Heart right ventricle (tissue), 16 donors: ENCODE results near the gene MSL3B.

Source experiments
- ATAC-seq, 8 donors: fragments of 200-7000 bp; cut with Tn5 transposase; one replicate each; pipeline ENCODE4 v1.9.1; 2020; ENCODE audit warnings: mild to moderate bottlenecking in 8 of 8, moderate library complexity in 8 of 8, moderate number of reproducible peaks in 1 of 8
- DNase-seq, 2 donors: peaks; one replicate each; pipeline ENCODE4 v3.0.0-alpha.2; 2020
- H3K27ac ChIP-seq, 10 donors: fragments of 200-600 bp; sonication (generic) in 2 of 10; one replicate each; pipeline versions ENCODE4 v1.5.0 to v1.8.0; 2020 to 2022; ENCODE audit warnings: mild to moderate bottlenecking in 3 of 10
- H3K27me3 ChIP-seq, 7 donors: fragments of 200-600 bp; one replicate each; pipeline ENCODE4 v1.8.0; 2021 to 2022; ENCODE audit warnings: mild to moderate bottlenecking in 2 of 7
- H3K36me3 ChIP-seq, 9 donors: fragments of 200-600 bp; sonication (generic) in 1 of 9; one replicate each; pipeline versions ENCODE4 v1.5.0 to v1.8.0; 2020 to 2022; ENCODE audit warnings: mild to moderate bottlenecking in 2 of 9
- H3K4me1 ChIP-seq, 9 donors: fragments of 200-600 bp; sonication (generic) in 1 of 9; one replicate each; pipeline versions ENCODE4 v1.5.0 to v1.8.0; 2020 to 2022; ENCODE audit warnings: mild to moderate bottlenecking in 4 of 9
- H3K4me3 ChIP-seq, 10 donors: fragments of 200-600 bp; sonication (generic) in 2 of 10; one replicate each; pipeline versions ENCODE4 v1.5.0 to v1.8.0; 2020 to 2022; ENCODE audit warnings: mild to moderate bottlenecking in 7 of 10, moderate library complexity in 2 of 10
- H3K9me3 ChIP-seq, 11 donors: fragments of 200-600 bp in 10 of 11; sonication (generic) in 2 of 11; one replicate each; pipeline versions ENCODE4 v1.5.0 to v1.8.0; 2013 to 2022; ENCODE audit warnings: mild to moderate bottlenecking in 2 of 11, control low read depth in 1 of 11, moderate library complexity in 1 of 11
- WGBS, 2 donors: extraction: QIAGEN DNeasy Blood & Tissue Kit; methylation state at CpG; one replicate each; pipeline ENCODE4 v1.1.7; 2013; ENCODE audit warnings: inconsistent platforms in 1 of 2; 5-methylcytosine and 5-hydroxymethylcytosine counted together
- intact Hi-C, 10 donors: fragments of 100-400 bp; cut with DNase I; formaldehyde crosslinking; loops; one replicate each; pipeline versions ENCODE4 v1.11.1 to v1.14.2; 2022
- TF ChIP-seq, protein P1 (sequence below), 9 donors: fragments of 200-600 bp; sonication (generic) in 2 of 9; IDR thresholded peaks; one replicate each; pipeline versions ENCODE4 v1.5.0 to v1.8.0; 2021 to 2022; ENCODE audit warnings: antibody characterized with exemption in 9 of 9, mild to moderate bottlenecking in 5 of 9, moderate library complexity in 1 of 9
- donor health status: Arrhythmogenic right ventricular cardiomyopathy.
- donor health status: ischemic (EF 13 %, LVEDD 7.1; RV severe dilation, severe dysfunction).
- donor health status: healthy with polysubstance abuse.
- donor health status: DM: no; HTN: yes; CAD: no.
- donor health status: DM: no; HTN: no; CAD: no.
- donor health status: ischemic (EF 25% LVEDD 6.9; RV normal size, moderate dysfunction).
- donor health status: ischemic (EF 25% LVEDD 5.7; RV mildly dilated, moderate dysfunction).
- donor health status: healthy.
- donor health status: DM: yes; HTN: yes; CAD: no.
- donor health status: Ischemic cardiomyopathy.
- donor health status: ischemic (EF 35%, LVEDD 5.7; RV mildly dilated, moderate dysfunction).
- donor health status: nonischemic (EF 11% LVEDD 7.7; RV severe dilation, severe dysfunction).
- donor health status: DM: yes; HTN: yes; CAD: no.
- donor health status: PGD.
- donor health status: ischemic (EF 29% LVEDD 5.4; RV normal size, mild dysfunction).
- donor health status: nonischemic (EF 23%, LVEDD 6.1; RV moderate dilation, normal function).

MSL3B gene

DNA sequence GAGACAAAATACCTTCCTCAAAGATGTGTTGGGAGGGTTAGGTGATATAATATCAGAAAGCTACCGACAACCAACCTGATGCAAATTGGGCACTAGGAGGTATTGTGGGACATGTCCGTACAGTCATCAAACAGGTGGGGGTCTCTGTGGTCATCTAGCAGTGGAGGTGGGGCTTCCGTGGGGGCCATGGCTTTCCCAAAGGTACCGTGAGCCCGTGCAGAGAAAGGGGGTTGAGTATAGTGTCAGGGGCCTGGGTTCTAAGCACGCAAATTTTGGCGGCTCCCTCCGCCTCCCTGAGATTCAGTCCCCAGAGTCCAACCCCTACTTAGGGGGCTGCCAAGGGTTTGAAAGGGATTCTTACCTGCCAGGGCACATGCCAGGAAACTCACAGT, 46.5 kb downstream of the MSL3B start:
- Histone ChIP-seq H3K4me1 (no peaks in the 10 kb centered on the region), H3K27ac (no peak overlapping the region), H3K9me3 (peaks cover 0 to 8% (median 0%) of the 10 kb centered on the region in 11 donors), H3K27me3 (peaks cover 0 to 23% (median 0%) of the 10 kb centered on the region in 7 donors), H3K36me3 (no peaks in the 10 kb centered on the region), H3K4me3 (no peak overlapping the region)
- WGBS, 2 donors = 91 to 94% methylated on average over 8 of the region's 8 CpGs
- no peak for DNase-seq
- intact Hi-C loops = no loop called here
- ATAC-seq = no peak
- TF ChIP-seq, protein P1, sequence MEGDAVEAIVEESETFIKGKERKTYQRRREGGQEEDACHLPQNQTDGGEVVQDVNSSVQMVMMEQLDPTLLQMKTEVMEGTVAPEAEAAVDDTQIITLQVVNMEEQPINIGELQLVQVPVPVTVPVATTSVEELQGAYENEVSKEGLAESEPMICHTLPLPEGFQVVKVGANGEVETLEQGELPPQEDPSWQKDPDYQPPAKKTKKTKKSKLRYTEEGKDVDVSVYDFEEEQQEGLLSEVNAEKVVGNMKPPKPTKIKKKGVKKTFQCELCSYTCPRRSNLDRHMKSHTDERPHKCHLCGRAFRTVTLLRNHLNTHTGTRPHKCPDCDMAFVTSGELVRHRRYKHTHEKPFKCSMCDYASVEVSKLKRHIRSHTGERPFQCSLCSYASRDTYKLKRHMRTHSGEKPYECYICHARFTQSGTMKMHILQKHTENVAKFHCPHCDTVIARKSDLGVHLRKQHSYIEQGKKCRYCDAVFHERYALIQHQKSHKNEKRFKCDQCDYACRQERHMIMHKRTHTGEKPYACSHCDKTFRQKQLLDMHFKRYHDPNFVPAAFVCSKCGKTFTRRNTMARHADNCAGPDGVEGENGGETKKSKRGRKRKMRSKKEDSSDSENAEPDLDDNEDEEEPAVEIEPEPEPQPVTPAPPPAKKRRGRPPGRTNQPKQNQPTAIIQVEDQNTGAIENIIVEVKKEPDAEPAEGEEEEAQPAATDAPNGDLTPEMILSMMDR (IDR thresholded peaks at IDR 0.05) = no peak

DNA sequence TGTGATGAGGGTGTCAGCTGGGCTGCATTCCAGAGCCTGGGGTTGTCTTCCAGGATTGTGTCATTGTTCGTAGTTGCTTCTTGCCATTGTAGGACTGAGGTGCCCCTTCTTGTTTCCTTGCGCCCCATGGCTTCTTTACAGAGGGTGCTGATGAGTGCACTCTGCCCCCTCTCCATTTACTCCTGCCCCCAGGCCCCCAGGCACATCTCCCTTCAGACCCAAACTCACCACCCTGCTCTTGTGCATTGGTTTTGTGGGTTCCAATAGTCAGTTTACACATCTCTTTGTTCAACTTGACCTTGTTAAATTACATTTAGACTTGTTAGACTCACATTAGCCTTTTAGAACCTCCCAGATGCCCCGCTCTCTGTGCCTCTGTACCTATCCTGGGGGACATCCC, 47.0 kb downstream of the MSL3B start:
- DNase-seq = no peak
- no peaks in the 10 kb centered on the region for H3K4me1 ChIP-seq
- peaks cover 0 to 25% (median 0%) of the 10 kb centered on the region in 7 donors for H3K27me3 ChIP-seq
- TF ChIP-seq, protein P1 (IDR thresholded peaks at IDR 0.05) = no peak
- H3K27ac ChIP-seq = no peak overlapping the region
- no peak for ATAC-seq
- H3K9me3 ChIP-seq = peaks cover 0 to 7% (median 0%) of the 10 kb centered on the region in 11 donors
- no peaks in the 10 kb centered on the region for H3K36me3 ChIP-seq
- H3K4me3 ChIP-seq = no peak overlapping the region
- WGBS, 2 donors = 86 to 90% methylated on average over 3 of the region's 3 CpGs
- intact Hi-C loops = no loop called here

DNA sequence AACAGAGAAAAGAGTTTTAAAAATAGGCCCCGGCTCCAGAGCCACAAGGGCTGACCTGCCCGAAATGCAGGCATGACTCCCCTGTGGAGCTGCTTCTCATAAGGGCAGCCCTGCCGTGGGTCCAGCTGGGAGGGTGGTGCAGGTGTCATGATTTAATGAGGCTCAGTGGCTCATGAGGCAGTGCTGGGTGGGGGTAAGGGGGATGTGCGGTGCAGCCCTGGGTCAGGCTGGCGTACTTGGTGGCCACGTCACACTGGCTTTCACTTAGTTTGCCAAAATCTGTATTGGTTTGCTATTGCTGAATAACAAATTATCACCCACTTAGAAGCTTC, 47.4 kb downstream of the MSL3B start:
- no peak overlapping the region for H3K27ac ChIP-seq
- H3K36me3 ChIP-seq = no peaks in the 10 kb centered on the region
- intact Hi-C loops = no loop called here
- WGBS, 2 donors = 75% methylated on average over 6 of the region's 6 CpGs
- TF ChIP-seq, protein P1 (IDR thresholded peaks at IDR 0.05) = no peak
- H3K4me3 ChIP-seq = no peak overlapping the region
- ATAC-seq = no peak
- H3K27me3 ChIP-seq = peaks cover 0 to 25% (median 0%) of the 10 kb centered on the region in 7 donors
- H3K4me1 ChIP-seq = no peaks in the 10 kb centered on the region
- no peak for DNase-seq
- peaks cover 0 to 9% (median 0%) of the 10 kb centered on the region in 11 donors for H3K9me3 ChIP-seq

DNA sequence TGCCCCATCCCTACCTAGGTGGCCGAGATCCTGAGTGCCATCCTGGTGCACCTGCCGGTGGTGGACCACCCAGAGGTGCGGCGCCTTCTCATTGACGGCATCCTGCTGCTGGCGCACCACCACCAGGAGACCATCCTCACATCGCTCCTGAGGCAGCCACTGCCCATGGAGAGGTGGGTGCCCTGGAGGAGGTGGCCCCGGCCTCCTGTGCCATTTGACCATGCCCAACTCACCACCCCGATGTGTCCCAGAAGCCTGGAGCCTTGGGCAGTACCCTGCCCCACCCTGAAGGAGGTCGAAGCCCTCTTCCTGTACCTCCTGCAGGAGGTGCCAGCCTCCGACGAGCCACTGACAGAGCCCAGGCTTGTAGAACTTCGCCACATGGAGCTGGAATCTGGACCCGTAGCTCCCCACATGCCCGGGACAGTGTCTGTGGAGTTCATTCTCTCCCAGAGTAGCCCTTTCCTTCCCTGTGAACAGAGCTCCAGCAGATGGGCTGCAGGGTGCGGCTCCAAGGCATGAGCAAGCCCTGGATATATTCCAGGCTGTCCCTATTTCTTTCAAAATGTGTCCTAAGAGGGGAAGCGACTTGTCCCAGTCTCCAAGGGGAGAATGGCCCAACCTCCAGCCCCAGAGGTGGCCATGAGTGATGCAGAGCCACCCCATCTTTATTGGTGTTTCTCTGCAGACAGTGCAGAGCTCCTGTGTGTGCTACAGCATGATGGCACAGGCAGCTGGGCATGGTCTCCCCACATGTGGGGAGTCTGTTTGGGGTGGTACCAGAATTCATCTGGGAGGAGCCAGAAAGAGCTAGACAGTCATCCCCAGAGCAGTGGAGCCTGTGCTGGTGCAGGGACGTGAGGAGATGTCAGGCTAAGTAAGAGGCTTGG, 48.1 kb downstream of the MSL3B start:
- no peak for DNase-seq

More for the DNA sequence above, 48.1 kb downstream of the MSL3B start:
- H3K9me3 ChIP-seq = peaks cover 0 to 9% (median 0%) of the 10 kb centered on the region in 11 donors
- H3K4me3 ChIP-seq = no peak overlapping the region
- no peaks in the 10 kb centered on the region for H3K4me1 ChIP-seq
- H3K27ac ChIP-seq = no peak overlapping the region
- H3K36me3 ChIP-seq = no peaks in the 10 kb centered on the region
- 78 to 83% methylated on average over 18 of the region's 18 CpGs for WGBS, 2 donors
- H3K27me3 ChIP-seq = peaks cover 0 to 26% (median 0%) of the 10 kb centered on the region in 7 donors
- TF ChIP-seq, protein P1 (IDR thresholded peaks at IDR 0.05) = no peak
- ATAC-seq = no peak
- intact Hi-C loops = no loop called here
